Thyroid gland (tissue), 4 donors: Measurements from ENCODE around the gene TBC1D23.

Experiments
- POLR2A ChIP-seq, 2 donors: fragments of 450-650 bp; IDR thresholded peaks; one replicate each; pipeline ENCODE4 v1.6.1; 2017; ENCODE audit warnings: antibody characterized with exemption in 2 of 2, mild to moderate bottlenecking in 2 of 2, moderate library complexity in 1 of 2
- TF ChIP-seq, protein P1 (sequence below), 6 experiments: fragments of 200-600 bp in 3 of 6; fragments of 450-650 bp in 3 of 6; sonication (generic) in 3 of 6; IDR thresholded peaks; one replicate each; pipeline ENCODE4 v1.5.1; 2016 to 2019; ENCODE audit warnings: antibody characterized with exemption in 6 of 6, mild to moderate bottlenecking in 2 of 6, inconsistent platforms in 1 of 6, moderate library complexity in 1 of 6

DNA sequence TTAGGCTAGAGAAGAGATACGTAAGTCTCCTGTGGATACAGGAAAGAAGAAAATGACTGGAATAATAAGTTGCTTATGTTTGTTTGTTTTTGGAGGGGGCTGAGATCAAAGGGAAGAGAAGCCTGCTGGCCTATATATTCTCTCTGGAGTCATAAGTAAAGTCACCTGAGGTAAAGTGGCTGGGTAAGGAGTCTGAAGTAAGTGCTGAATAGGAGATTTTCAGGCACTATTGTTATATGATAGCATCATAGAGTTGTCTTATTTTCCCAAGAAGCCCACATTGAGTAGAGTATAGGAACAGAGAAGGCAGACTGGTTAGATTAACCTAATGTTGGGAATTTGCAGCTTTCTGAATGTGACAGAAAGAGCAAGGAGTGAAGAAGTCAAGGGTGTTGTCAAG lies 10.7 kb downstream of the TBC1D23 start:
- no peak for TF ChIP-seq POLR2A (IDR thresholded peaks at IDR 0.05)
- TF ChIP-seq, protein P1, sequence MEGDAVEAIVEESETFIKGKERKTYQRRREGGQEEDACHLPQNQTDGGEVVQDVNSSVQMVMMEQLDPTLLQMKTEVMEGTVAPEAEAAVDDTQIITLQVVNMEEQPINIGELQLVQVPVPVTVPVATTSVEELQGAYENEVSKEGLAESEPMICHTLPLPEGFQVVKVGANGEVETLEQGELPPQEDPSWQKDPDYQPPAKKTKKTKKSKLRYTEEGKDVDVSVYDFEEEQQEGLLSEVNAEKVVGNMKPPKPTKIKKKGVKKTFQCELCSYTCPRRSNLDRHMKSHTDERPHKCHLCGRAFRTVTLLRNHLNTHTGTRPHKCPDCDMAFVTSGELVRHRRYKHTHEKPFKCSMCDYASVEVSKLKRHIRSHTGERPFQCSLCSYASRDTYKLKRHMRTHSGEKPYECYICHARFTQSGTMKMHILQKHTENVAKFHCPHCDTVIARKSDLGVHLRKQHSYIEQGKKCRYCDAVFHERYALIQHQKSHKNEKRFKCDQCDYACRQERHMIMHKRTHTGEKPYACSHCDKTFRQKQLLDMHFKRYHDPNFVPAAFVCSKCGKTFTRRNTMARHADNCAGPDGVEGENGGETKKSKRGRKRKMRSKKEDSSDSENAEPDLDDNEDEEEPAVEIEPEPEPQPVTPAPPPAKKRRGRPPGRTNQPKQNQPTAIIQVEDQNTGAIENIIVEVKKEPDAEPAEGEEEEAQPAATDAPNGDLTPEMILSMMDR (IDR thresholded peaks at IDR 0.05): no peak
